Neural progenitor cell (in vitro differentiated cells): ENCODE measurements around the gene B3GALT5. TPM values are rescaled to one million over a fixed set of nuclear protein-coding genes. Genes with fewer than 3 reads are reported as not detected.
A peak's percentile ranks its signal among the peaks of the same experiment; 100 is the strongest.

Experiments used
- DNase-seq: peaks from one replicate; pipeline ENCODE4 v3.0.0-alpha.2; 2016; ENCODE audit warnings: low spot score
- H2AFZ ChIP-seq: fragments of 200-600 bp; sonication (generic); replicated peaks from 2 replicates; pipeline ENCODE4 v1.6.1; 2016; ENCODE audit warnings: antibody characterized with exemption
- H3F3A ChIP-seq: fragments of 200-600 bp; sonication (generic); 2 replicates; pipeline ENCODE4 v1.6.1; 2016; ENCODE audit warnings: antibody characterized with exemption, low read depth
- H3K27ac ChIP-seq: fragments of 200-600 bp; sonication (generic); 2 replicates; pipeline ENCODE4 v1.5.1; 2016; ENCODE audit warnings: mild to moderate bottlenecking
- H3K27me3 ChIP-seq: fragments of 200-600 bp; sonication (generic); 2 replicates; pipeline ENCODE4 v1.6.1; 2016; ENCODE audit warnings: mild to moderate bottlenecking, moderate library complexity
- H3K36me3 ChIP-seq: fragments of 200-600 bp; sonication (generic); 2 replicates; pipeline ENCODE4 v1.5.1; 2016
- H3K4me1 ChIP-seq: fragments of 200-600 bp; sonication (generic); 2 replicates; pipeline ENCODE4 v1.6.1; 2016; ENCODE audit warnings: mixed run types
- H3K4me2 ChIP-seq: fragments of 200-600 bp; sonication (generic); 2 replicates; pipeline ENCODE4 v1.6.1; 2016
- H3K4me3 ChIP-seq: fragments of 200-600 bp; sonication (generic); 2 replicates; pipeline ENCODE4 v1.5.1; 2016
- H3K79me2 ChIP-seq: fragments of 200-600 bp; sonication (generic); 2 replicates; pipeline ENCODE4 v1.6.1; 2016; ENCODE audit warnings: low read depth
- H3K9ac ChIP-seq: fragments of 200-600 bp; sonication (generic); 2 replicates; pipeline ENCODE4 v1.6.1; 2016
- H3K9me3 ChIP-seq: fragments of 200-600 bp; sonication (generic); 2 replicates; pipeline ENCODE4 v1.5.1; 2016; ENCODE audit warnings: low read depth
- H4K20me1 ChIP-seq: fragments of 200-600 bp; sonication (generic); 2 replicates; pipeline ENCODE4 v1.6.1; 2016; ENCODE audit warnings: low read depth
- H3K27ac Mint-ChIP-seq: 3 replicates; pipeline ENCODE4 v1.8.0; 2021; ENCODE audit warnings: mixed read lengths
- H3K27me3 Mint-ChIP-seq: 2 replicates; pipeline ENCODE4 v1.8.0; 2022; ENCODE audit warnings: low read depth, mild to moderate bottlenecking, inconsistent platforms, moderate library complexity, mixed read lengths; ENCODE audit not compliant: insufficient read depth
- H3K36me3 Mint-ChIP-seq: 3 replicates; pipeline ENCODE4 v1.8.0; 2021; ENCODE audit warnings: mixed read lengths
- H3K4me1 Mint-ChIP-seq: 3 replicates; pipeline ENCODE4 v1.8.0; 2021; ENCODE audit warnings: mixed read lengths
- H3K4me3 Mint-ChIP-seq: 3 replicates; pipeline ENCODE4 v1.8.0; 2021; ENCODE audit warnings: mild to moderate bottlenecking, moderate library complexity, mixed read lengths
- H3K9me3 Mint-ChIP-seq: 3 replicates; pipeline ENCODE4 v1.8.0; 2020; ENCODE audit warnings: mixed read lengths
- CTCF ChIP-seq: fragments of 200-600 bp; sonication (generic); IDR thresholded peaks from 2 replicates; pipeline ENCODE4 v1.5.1; 2017; ENCODE audit warnings: antibody characterized with exemption, mild to moderate bottlenecking
- EZH2 ChIP-seq: fragments of 200-600 bp; sonication (generic); IDR thresholded peaks from 2 replicates; pipeline ENCODE4 v1.6.1; 2017; ENCODE audit warnings: antibody characterized with exemption, mild to moderate bottlenecking, moderate library complexity
- EZH2phosphoT487 ChIP-seq: fragments of 200-600 bp; sonication (generic); IDR thresholded peaks from 2 replicates; pipeline ENCODE4 v1.6.1; 2017; ENCODE audit warnings: antibody characterized with exemption
- total RNA-seq: library from RNA; depleted of rRNA; stranded (reverse); fragments of >200 nt; gene quantifications from 2 replicates; pipeline ENCODE4 v1.2.3, GENCODE V29; 2015; ENCODE audit warnings: low replicate concordance

Gene B3GALT5
- total RNA-seq, 1 donor from 2014 or later, result 1.3 TPM

- DNase-seq, result no peak
- H3K36me3 Mint-ChIP-seq, result peaks cover 9% of the 10 kb centered on the region
Measured at GRCh38 chr21:39661740-39662139, 49.0 kb downstream of the B3GALT5 start.

GRCh38 chr21:39662411-39662953 lies 49.7 kb downstream of the B3GALT5 start:
- H3K36me3 Mint-ChIP-seq, result peaks cover 9% of the 10 kb centered on the region
- no peak overlapping the region for H3K27ac ChIP-seq
- peaks cover 2% of the 10 kb centered on the region for H3K9me3 Mint-ChIP-seq

More at GRCh38 chr21:39661740-39662139, 49.0 kb downstream of the B3GALT5 start:
- Histone ChIP-seq H3K36me3 (no peaks in the 10 kb centered on the region), H3K4me3 (no peak overlapping the region), H3K79me2 (no peaks in the 10 kb centered on the region), H3K27me3 (no peaks in the 10 kb centered on the region), H3K4me2 (no peak overlapping the region), H3K9me3 (no peaks in the 10 kb centered on the region), H4K20me1 (no peaks in the 10 kb centered on the region), H2AFZ (no peak overlapping the region), H3K9ac (no peak overlapping the region), H3K27ac (no peak overlapping the region), H3K4me1 (peaks cover 12% of the 10 kb centered on the region), H3F3A (no peaks in the 10 kb centered on the region)
- peaks cover 2% of the 10 kb centered on the region for H3K9me3 Mint-ChIP-seq
- peaks cover 14% of the 10 kb centered on the region for H3K4me1 Mint-ChIP-seq
- H3K4me3 Mint-ChIP-seq, result no peak overlapping the region
- TF ChIP-seq CTCF, result no peak
- no peak overlapping the region for H3K27ac Mint-ChIP-seq
- H3K27me3 Mint-ChIP-seq, result peaks cover 18% of the 10 kb centered on the region

GRCh38 chr21:39663066-39663465 lies 50.3 kb downstream of the B3GALT5 start:
- Histone ChIP-seq H3F3A (no peaks in the 10 kb centered on the region), H3K4me2 (no peak overlapping the region), H3K4me1 (peaks cover 12% of the 10 kb centered on the region), H3K9me3 (no peaks in the 10 kb centered on the region), H3K79me2 (no peaks in the 10 kb centered on the region), H3K27me3 (no peaks in the 10 kb centered on the region), H3K9ac (no peak overlapping the region), H3K4me3 (no peak overlapping the region), H3K36me3 (no peaks in the 10 kb centered on the region), H3K27ac (no peak overlapping the region), H4K20me1 (no peaks in the 10 kb centered on the region), H2AFZ (no peak overlapping the region)
- peaks cover 18% of the 10 kb centered on the region for H3K27me3 Mint-ChIP-seq
- H3K4me3 Mint-ChIP-seq, result no peak overlapping the region
- peak; percentile 22 for DNase-seq
- peaks cover 14% of the 10 kb centered on the region for H3K4me1 Mint-ChIP-seq
- TF ChIP-seq EZH2 (no peak), CTCF (no peak), EZH2phosphoT487 (no peak)
- peaks cover 2% of the 10 kb centered on the region for H3K9me3 Mint-ChIP-seq
- H3K36me3 Mint-ChIP-seq, result peaks cover 9% of the 10 kb centered on the region
- peak overlapping the region; percentile 60 for H3K27ac Mint-ChIP-seq

More at GRCh38 chr21:39662411-39662953, 49.7 kb downstream of the B3GALT5 start:
- Histone ChIP-seq H3K4me3 (no peak overlapping the region), H3K4me1 (peaks cover 12% of the 10 kb centered on the region), H3K9ac (no peak overlapping the region), H3K4me2 (no peak overlapping the region), H3K36me3 (no peaks in the 10 kb centered on the region), H3K27me3 (no peaks in the 10 kb centered on the region), H3F3A (no peaks in the 10 kb centered on the region), H2AFZ (no peak overlapping the region), H3K9me3 (no peaks in the 10 kb centered on the region), H4K20me1 (no peaks in the 10 kb centered on the region), H3K79me2 (no peaks in the 10 kb centered on the region)
- H3K27me3 Mint-ChIP-seq, result peaks cover 18% of the 10 kb centered on the region
- DNase-seq, result no peak
- no peak overlapping the region for H3K27ac Mint-ChIP-seq
- peaks cover 14% of the 10 kb centered on the region for H3K4me1 Mint-ChIP-seq
- TF ChIP-seq CTCF (no peak), EZH2phosphoT487 (no peak), EZH2 (no peak)
- no peak overlapping the region for H3K4me3 Mint-ChIP-seq
